NCI-H510A treated with DMSO at 0.1 percent for 48 hours (cell line): ENCODE data around the gene HMHB1.

Experiments used
- DNase-seq: peaks from one replicate; lab custom pipeline; 2025; lab: John Stamatoyannopoulos, UW

The HMHB1 gene

DNA sequence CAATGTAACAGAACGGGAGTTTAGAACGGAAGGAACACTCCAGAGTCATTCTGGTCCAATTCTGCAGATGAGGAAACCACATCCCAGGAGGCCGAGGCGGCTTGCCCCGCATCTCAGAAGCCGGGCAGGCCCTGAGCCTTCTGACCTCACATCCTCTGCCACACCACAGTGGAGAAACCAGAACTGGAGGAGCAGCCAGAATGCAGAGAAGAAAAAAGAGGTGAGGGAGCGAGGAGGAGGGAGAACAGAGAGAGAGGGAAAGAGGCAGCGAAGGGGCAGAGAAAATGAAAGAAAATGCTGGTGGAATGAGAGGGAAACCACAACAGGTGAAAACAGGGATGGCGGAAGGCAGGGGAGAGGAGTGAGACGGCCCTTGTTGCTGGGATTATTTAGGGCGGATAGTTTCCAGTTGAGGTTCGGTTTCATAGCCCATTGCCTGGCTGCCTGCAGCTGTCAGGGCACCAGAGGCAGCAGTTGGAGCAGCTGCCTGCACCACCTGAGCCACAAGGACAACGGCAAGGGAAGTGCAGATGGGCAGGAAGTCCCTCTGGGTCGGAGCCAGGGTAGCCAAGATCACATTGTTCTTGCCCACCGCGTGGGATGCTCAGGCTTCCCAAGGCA, at the start of gene HMHB1:
TSS of gene HMHB1 (plus strand) at position 77 of the 621 bp plus-strand sequence.
- no peak for DNase-seq

DNA sequence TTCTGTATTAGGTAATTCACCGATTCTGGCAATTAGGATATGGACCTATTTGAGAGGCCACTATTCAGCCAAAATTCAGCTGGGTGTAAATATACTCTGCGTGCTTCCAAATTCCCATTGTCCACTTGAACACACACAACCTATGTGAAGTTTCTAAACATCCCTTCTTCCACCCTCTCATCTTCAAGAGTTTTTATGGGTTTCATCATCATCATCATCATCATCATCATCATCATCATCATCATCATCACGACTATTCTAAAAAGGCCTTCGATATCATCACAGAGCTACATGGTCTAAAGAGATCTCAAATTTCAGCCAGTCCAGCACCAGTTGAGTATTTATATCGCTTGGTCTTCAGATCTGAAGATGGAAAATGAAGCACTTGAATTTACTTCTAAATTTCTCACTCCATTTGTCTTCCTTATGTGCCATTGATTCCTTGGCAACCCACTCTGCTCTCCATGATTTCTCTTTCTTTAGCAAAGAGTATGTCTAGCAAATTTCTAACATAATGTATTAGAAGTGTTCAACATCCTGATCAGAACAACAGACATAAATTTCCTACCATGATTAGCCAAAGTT, 49.2 kb upstream of the HMHB1 start:
- DNase-seq = no peak

GRCh38 chr5:143767162-143767561, 44.8 kb upstream of the HMHB1 start:
- no peak for DNase-seq

DNA sequence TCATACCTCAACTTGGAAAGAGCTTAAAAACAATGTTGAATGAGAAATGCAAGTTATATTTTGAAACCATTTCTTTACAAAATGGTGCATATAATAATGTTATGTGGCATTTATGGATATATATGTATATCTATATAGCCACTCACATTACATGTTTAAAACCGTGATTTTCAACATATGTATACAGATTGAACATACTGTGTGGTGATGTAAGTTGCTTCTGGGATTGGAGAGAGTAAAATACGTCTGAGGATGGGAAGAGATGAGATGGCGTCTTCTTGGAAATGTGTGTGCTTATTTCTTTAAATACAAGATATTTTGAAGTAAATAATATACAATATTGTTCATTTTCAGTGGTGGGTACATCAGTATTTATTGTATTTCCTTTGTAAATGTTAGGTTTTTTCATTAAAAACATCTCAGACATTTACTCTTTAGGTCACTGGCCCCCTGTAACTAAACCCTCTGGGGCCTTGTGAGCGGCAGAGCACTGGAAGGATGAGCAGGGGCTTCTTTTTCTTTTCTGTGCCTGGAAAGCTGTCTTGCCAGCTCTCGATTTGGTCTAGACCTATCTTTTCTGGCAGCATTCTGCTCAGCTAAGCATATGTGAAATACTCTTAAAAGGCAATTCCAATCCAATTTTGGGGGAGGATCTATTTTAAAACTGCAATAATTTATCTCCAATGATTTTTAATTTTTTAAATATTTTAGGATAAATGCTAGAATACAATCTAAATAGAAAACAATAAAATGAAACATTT, 42.8 kb upstream of the HMHB1 start:
- no peak for DNase-seq

DNA sequence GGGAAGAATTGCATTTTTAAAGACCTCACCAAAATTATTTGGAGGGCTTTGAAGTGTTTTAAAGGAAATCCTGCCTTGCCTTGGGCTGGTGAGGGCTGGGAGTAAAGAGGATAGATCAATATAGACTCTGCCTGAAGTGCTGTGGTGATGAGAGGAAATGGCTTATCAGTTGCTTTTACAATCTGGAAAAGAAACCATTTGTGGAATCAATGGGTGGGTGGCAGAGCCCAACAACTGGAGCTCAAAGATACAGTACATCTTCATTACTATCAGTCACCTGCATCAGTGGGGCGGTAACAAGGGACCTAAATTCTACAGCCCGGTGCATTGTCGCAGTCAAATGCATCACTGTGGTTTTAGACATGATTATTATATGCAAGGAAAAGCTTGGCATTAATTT, 41.5 kb upstream of the HMHB1 start:
- no peak for DNase-seq

DNA sequence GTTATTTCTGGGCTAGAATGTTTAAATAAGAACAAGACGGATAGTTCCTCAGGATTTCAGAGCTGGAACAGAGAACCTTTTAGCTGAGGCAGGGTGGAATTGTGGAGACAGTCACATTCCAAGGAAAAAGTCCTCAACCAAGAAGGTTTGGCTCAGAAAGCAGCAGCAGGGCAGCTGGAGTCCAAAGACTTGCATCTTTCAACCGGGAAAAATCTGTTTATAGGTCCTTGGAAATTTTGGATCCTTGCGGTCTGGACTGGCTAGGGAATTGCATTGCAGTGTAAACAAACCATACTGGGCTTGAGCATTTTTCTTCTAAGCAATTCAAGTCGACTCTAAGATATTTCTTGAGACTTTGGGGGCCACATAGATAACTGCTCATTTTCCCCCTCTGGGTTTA, 40.8 kb upstream of the HMHB1 start:
- no peak for DNase-seq

GRCh38 chr5:143771602-143772001, 40.4 kb upstream of the HMHB1 start:
- no peak for DNase-seq

GRCh38 chr5:143772621-143773020, 39.3 kb upstream of the HMHB1 start:
- no peak for DNase-seq

DNA sequence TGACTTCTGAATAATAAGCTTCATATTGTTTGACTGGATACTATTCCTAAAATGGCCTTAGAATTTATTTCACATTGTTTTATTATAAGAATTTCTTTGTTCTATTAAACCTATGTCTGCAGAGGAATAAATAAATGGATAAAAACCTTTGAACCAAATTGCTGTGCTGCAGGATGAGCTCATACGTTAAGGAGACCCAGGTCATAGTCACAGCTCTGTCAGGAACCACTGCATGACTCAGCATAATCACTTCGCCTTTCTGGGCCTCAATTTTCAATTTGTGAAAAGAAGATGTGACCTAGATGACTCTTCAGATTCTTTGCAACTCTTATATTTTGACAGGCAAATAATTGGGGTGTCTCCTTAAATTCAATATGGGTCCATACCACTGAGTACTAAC, 36.7 kb upstream of the HMHB1 start:
- DNase-seq = no peak

DNA sequence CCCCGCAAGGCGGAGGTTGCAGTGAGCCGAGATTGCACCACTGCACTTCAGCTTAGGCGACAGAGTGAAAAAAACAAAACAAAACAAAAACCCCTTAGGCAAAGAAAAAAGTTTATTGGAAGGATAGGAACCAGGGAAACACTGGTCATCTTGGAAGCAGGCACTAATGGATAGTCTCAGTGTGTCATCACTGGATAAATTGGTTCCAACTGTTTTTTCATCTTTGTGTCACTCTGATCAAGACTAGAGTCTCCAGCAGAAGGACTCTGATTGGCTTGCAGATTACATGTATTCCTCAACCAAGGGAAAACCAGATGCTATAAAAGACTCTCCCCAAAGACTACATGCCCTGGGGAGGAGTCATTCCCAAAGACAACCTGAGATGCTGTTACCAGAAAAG, 35.0 kb upstream of the HMHB1 start:
- no peak for DNase-seq

DNA sequence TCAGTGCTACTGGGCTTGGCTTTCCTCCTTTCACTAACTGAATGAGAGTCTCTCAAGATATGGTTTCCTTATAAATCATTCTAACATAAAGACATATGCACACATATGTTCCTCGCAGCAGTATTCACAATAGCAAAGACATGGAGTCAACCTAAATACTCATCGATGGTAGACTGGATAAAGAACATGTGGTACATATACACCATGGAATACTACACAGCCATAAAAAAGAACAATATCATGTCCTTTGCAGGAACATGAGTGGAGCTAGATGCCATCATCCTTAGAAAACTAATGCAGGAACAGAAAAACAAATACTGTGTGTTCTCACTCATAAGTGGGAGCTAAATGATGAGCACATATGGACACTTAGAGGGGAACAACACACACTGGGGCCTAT, 32.5 kb upstream of the HMHB1 start:
- DNase-seq = no peak

DNA sequence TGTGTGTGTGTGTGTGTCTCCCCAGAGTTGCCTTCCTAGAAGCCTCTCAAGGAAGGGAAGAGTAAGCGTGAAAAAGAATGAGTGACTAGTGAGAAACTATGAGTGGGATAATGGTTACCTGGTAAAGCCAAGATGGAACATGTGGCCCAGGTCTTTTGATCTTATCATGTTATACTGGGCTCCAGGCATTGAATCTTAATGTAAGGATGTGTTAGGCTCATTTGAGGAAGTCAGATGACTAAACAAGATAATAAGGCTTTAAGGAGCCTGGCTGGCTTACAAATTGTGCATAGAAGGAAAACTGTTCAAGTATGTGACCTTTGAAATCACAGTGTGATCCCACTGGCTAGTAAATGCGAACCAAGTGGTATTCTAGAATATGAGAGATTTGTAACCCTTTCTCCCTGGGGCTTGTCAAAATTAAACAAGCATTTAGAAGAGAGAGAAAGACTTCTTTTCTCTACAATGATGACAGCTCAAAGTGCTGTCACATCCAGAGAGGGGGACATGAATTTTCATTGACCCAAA, 29.9 kb upstream of the HMHB1 start:
- DNase-seq = no peak

- DNase-seq = no peak
Measured at GRCh38 chr5:143782588-143783386, 29.2 kb upstream of the HMHB1 start.

DNA sequence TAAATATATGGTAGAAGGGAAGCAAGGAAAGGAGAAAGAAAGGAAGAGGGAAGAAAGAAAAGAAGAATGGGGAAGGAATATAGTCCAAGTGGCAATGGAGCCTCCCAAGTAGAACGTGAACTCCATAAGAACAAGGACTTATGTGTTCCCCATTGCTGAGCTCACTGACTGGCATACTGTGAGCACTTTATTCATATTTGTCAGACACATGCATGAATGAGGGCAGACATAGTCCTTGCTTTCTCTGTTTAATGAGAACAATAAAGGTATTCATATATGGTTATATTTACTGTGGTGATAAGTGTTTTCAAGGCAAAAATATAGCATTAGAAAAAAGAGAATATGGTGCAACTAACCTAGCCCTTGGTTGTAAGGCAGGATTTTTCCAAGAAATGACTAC, 23.6 kb upstream of the HMHB1 start:
- no peak for DNase-seq

GRCh38 chr5:143790457-143791112, 21.4 kb upstream of the HMHB1 start:
- DNase-seq = no peak

DNA sequence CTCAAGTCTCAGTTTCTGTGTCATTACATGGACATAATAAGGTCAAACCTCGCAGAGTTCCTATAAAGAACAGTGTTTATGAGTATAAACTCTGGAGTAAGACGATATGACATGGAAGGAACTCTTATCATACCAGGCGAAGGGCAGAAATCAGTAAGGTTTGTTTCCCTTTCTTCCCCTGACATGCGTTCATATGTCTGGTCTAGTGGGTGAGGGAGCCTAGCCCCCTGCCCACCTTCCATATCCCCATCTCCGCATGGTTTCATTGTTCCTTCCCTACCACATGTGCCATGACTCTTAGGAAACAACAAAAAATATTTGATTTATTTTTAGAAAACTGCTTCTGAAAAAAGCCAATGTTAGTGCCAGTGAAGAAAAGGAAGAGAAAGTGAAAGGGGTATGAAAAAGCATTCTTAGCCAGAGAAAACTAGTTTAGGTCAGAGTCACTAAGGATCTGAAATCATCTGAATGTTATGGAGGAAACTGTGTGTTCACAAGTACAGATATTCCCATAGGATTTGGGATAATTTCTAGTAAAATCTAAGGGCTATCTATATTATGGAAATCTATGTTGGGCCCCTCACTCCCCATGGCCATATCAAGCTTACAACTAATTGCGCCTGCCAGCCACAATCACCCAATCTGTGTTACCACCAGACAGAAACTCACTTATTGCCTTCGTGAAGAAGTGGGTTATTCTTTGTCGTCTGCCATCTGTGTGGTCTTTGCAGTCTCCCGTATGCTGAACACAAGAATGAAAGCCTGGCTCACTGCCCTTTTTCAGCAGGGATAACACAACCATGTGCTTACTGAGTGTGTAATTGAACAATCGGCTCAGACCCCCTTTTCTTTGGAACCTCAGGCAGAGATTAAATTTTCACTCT, 19.9 kb upstream of the HMHB1 start:
- no peak for DNase-seq

GRCh38 chr5:143793249-143793648, 18.7 kb upstream of the HMHB1 start:
- DNase-seq = no peak

GRCh38 chr5:143796125-143796524, 15.8 kb upstream of the HMHB1 start:
- DNase-seq = no peak

GRCh38 chr5:143796753-143797152, 15.2 kb upstream of the HMHB1 start:
- no peak for DNase-seq

DNA sequence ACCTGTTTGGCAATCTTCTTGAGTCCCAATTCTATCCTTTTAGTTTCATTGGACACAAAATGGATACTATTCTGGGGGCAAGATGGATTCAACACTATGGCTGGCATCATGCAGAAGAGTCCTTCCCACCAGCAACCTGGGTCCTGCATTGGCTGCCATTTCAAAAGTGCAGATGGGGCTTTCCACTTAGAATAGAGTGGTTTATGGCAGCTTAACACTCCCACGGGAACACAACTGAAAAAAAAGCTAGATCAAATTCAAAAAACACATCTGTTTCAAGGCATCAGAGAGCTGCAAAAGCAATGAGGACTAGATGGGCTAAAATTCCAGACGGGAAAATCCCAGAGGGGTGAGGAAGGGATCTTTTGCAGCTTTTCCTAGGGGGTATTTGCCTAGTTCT, 11.2 kb upstream of the HMHB1 start:
- DNase-seq = no peak
